HepG2 (cell line): Measurements from ENCODE around the gene CROCC.

ENCODE experiments used
- CBX2 ChIP-seq, 2 experiments: fragments of 200-600 bp in 1 of 2; sonication (generic); formaldehyde crosslinking in 1 of 2; IDR thresholded peaks; 2 replicates each; pipeline versions ENCODE4 v1.7.0 to v1.8.1; 2018 to 2022; ENCODE audit warnings: low read depth in 2 of 2, low read length in 1 of 2, mild to moderate bottlenecking in 1 of 2, missing genetic modification reagents in 1 of 2
- FOXA1 ChIP-seq, 2 experiments: fragments of 450-650 bp in 1 of 2; sonication (generic) in 1 of 2; formaldehyde crosslinking in 1 of 2; IDR thresholded peaks; 2 replicates each; pipeline versions ENCODE4 v1.4.0 to v1.6.1; 2016 to 2020; ENCODE audit warnings: missing genetic modification reagents in 1 of 2
- SETDB1 ChIP-seq: sonication (generic); formaldehyde crosslinking; IDR thresholded peaks from 2 replicates; pipeline ENCODE4 v1.5.1; 2020; ENCODE audit warnings: missing genetic modification reagents, mild to moderate bottlenecking, borderline replicate concordance
- SOX6 ChIP-seq, 2 experiments: fragments of 450-650 bp in 1 of 2; sonication (generic) in 1 of 2; formaldehyde crosslinking in 1 of 2; IDR thresholded peaks; 2 replicates each; pipeline versions ENCODE4 v1.4.0 to v1.6.1; 2017 to 2020; ENCODE audit warnings: antibody characterized with exemption in 1 of 2, mild to moderate bottlenecking in 1 of 2, missing genetic modification reagents in 1 of 2

DNA sequence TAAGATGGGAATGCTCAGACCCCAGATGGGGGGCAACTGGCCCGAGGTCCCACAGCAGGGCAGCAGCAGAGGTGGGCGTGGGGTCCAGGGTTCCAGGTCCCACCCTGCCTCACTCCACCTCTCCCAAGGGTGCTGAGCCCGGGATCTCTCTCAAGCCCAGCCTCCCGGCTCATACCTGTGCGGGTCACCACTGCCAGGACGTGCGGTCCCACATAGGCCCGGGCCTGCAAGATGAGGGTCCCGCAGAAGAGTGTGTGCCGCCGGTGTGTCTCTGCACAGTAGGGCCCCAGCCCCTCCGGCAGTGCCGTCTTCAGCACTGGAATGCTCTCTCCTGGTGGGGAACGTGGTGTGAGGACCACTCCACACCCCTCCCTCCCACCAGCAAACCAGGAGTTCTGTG, 75.1 kb downstream of the CROCC start:
- TF ChIP-seq CBX2 (IDR thresholded peaks at IDR 0.05; ENCODE audit: low read depth, low read length) (no peak), CBX2 (CRISPR knock-in tag; IDR thresholded peaks at IDR 0.05; ENCODE audit: low read depth) (no peak), SOX6 (IDR thresholded peaks at IDR 0.05) (no peak), SOX6 (CRISPR knock-in tag; IDR thresholded peaks at IDR 0.05) (no peak), SETDB1 (CRISPR knock-in tag) (no peak), FOXA1 (IDR thresholded peaks at IDR 0.05) (no peak), FOXA1 (CRISPR knock-in tag; IDR thresholded peaks at IDR 0.05) (no peak)
